Esophagus squamous epithelium (tissue), 5 donors: Measurements from ENCODE around the gene MRPS9. TPM values are rescaled to one million over a fixed set of nuclear protein-coding genes. Genes with fewer than 3 reads are reported as not detected.

Experiments used
- DNase-seq: peaks from one replicate; lab custom pipeline; 2025; lab: John Stamatoyannopoulos, UW
- H3K27ac ChIP-seq, 4 donors: fragments of 200-600 bp; sonication (generic); one replicate each; pipeline ENCODE4 v1.5.1; 2016 to 2019; ENCODE audit warnings: mild to moderate bottlenecking in 1 of 4
- H3K27me3 ChIP-seq, 4 donors: fragments of 200-600 bp; sonication (generic); 1 replicate in 3 of 4; 2 replicates in 1 of 4; pipeline versions ENCODE4 v1.5.1 to v1.6.0; 2017 to 2021; ENCODE audit warnings: antibody characterized with exemption in 1 of 4
- H3K36me3 ChIP-seq, 3 donors: fragments of 200-600 bp; sonication (generic); one replicate each; pipeline ENCODE4 v1.5.1; 2016 to 2019
- H3K4me1 ChIP-seq, 3 donors: fragments of 200-600 bp; sonication (generic); one replicate each; pipeline ENCODE4 v1.5.1; 2017 to 2019
- H3K4me3 ChIP-seq, 4 donors: fragments of 200-600 bp; sonication (generic); 1 replicate in 3 of 4; 2 replicates in 1 of 4; pipeline ENCODE4 v1.5.1; 2016 to 2019; ENCODE audit warnings: mild to moderate bottlenecking in 2 of 4, moderate library complexity in 1 of 4
- H3K9me3 ChIP-seq, 3 donors: fragments of 200-600 bp; sonication (generic); one replicate each; pipeline ENCODE4 v1.5.1; 2016 to 2019
- POLR2A ChIP-seq, 4 donors: fragments of 450-650 bp; IDR thresholded peaks; one replicate each; pipeline ENCODE4 v1.6.1; 2017; ENCODE audit warnings: antibody characterized with exemption in 4 of 4, mild to moderate bottlenecking in 4 of 4, moderate library complexity in 3 of 4
- whole genome bisulfite sequencing, 2 donors: methylation state at CpG; one replicate each; pipeline ENCODE4 v1.1.5; 2018; 5-methylcytosine and 5-hydroxymethylcytosine counted together
- intact Hi-C: fragments of 100-400 bp; cut with DNase I; formaldehyde crosslinking; loops from one replicate; pipeline ENCODE4 v1.15.0; 2022
- total RNA-seq, 4 donors: library from RNA; depleted of rRNA; stranded (reverse); fragments of >200 nt; gene quantifications; one replicate each; pipeline ENCODE4 v1.1.0, GENCODE V29; 2016
- TF ChIP-seq, protein P1 (sequence below), 6 experiments: fragments of 450-650 bp in 4 of 6; fragments of 200-600 bp in 2 of 6; sonication (generic) in 2 of 6; IDR thresholded peaks; one replicate each; pipeline ENCODE4 v1.5.1; 2016 to 2019; ENCODE audit warnings: antibody characterized with exemption in 6 of 6, mild to moderate bottlenecking in 4 of 6, moderate library complexity in 4 of 6
- donor health status: DM: yes; HTN: yes; CAD: no.

Gene MRPS9
- total RNA-seq, 4 donors from 2014 or later: 14.1 to 20.5 (median 18.8) TPM

DNA sequence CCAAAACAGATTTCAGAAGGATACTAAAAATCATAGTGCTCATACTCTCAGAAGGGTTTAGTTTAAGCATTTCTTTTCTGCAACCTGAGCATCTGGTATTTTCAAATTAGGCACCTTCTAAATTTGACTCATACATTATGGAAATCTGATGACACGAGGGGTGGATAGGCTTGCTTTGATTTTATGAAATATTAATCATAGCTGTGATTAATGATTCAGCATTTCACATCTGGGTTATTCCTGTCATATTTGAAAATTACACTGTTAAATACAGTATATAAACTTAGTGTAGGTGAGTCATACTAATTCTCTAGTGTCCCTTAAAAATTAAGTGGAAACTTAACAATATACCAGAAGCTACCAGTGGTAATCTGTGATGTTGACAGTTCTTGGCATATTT, 47.7 kb downstream of the MRPS9 start:
- no peak for DNase-seq
- intact Hi-C loops: no loop called here
- Histone ChIP-seq H3K4me1 (no peaks in the 10 kb centered on the region), H3K27ac (no peak overlapping the region), H3K27me3 (no peaks in the 10 kb centered on the region), H3K9me3 (no peaks in the 10 kb centered on the region), H3K36me3 (peaks cover 0 to 30% (median 0%) of the 10 kb centered on the region in 3 donors), H3K4me3 (no peak overlapping the region)
- no peak for TF ChIP-seq POLR2A (IDR thresholded peaks at IDR 0.05)
- TF ChIP-seq, protein P1, sequence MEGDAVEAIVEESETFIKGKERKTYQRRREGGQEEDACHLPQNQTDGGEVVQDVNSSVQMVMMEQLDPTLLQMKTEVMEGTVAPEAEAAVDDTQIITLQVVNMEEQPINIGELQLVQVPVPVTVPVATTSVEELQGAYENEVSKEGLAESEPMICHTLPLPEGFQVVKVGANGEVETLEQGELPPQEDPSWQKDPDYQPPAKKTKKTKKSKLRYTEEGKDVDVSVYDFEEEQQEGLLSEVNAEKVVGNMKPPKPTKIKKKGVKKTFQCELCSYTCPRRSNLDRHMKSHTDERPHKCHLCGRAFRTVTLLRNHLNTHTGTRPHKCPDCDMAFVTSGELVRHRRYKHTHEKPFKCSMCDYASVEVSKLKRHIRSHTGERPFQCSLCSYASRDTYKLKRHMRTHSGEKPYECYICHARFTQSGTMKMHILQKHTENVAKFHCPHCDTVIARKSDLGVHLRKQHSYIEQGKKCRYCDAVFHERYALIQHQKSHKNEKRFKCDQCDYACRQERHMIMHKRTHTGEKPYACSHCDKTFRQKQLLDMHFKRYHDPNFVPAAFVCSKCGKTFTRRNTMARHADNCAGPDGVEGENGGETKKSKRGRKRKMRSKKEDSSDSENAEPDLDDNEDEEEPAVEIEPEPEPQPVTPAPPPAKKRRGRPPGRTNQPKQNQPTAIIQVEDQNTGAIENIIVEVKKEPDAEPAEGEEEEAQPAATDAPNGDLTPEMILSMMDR (IDR thresholded peaks at IDR 0.05): no peak
- WGBS, 2 donors: 34 to 50% methylated on average over 1 of the region's 1 CpG

DNA sequence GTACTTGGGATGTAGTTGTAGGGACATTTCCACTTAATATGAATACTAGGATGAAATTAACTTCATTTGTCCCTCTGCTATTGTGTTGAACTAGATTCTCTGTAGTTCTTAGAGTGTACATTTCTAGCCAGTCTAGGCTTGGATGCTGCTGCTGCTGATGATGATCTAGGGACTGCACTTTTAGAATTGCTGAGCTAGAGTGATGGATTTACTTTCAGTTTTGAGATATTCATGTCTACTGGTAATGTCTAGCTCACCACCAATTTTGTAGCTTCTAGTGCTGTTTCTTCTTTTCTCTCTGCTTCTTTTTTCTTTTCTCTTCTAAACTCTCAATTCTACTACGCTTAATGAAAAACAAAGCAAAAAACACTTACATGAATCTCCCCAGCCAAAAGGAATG, 49.4 kb downstream of the MRPS9 start:
- no peak overlapping the region for H3K27ac ChIP-seq
- 50 to 94% methylated on average over 1 of the region's 1 CpG for WGBS, 2 donors
- intact Hi-C loops: no loop called here

DNA sequence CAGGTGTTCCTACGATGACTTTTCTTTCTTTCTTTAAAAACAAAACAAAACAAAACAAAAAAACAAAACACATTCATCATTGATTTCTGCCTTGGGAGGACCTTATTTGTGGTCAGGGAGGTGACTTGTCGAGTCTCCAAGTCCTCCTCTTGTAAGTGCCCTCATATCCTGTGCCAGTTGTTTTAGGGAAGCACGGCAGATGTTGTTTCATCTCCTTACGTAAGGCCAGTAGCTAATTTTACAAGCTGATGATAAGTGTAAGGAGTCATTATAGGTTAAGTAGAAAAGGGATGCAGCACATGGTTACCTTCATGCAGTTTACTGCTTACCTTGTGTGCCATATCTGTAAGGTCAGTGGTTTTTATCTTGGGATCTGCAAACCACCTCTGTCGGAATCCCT, 52.2 kb downstream of the MRPS9 start:
- no peaks in the 10 kb centered on the region for H3K4me1 ChIP-seq
- no peak overlapping the region for H3K4me3 ChIP-seq
- no peak overlapping the region for H3K27ac ChIP-seq
- TF ChIP-seq, protein P1 (IDR thresholded peaks at IDR 0.05): no peak
- TF ChIP-seq POLR2A (IDR thresholded peaks at IDR 0.05): no peak
- 81 to 88% methylated on average over 5 of the region's 5 CpGs for WGBS, 2 donors
- intact Hi-C loops: no loop called here
- H3K36me3 ChIP-seq: peaks cover 0 to 46% (median 12%) of the 10 kb centered on the region in 3 donors
- no peaks in the 10 kb centered on the region for H3K9me3 ChIP-seq
- DNase-seq: no peak
- H3K27me3 ChIP-seq: no peaks in the 10 kb centered on the region

More for the DNA sequence above, 49.4 kb downstream of the MRPS9 start:
- no peaks in the 10 kb centered on the region for H3K9me3 ChIP-seq
- H3K4me1 ChIP-seq: no peaks in the 10 kb centered on the region
- H3K4me3 ChIP-seq: no peak overlapping the region
- DNase-seq: no peak
- peaks cover 0 to 23% (median 0%) of the 10 kb centered on the region in 3 donors for H3K36me3 ChIP-seq
- TF ChIP-seq, protein P1 (IDR thresholded peaks at IDR 0.05): no peak
- H3K27me3 ChIP-seq: no peaks in the 10 kb centered on the region

DNA sequence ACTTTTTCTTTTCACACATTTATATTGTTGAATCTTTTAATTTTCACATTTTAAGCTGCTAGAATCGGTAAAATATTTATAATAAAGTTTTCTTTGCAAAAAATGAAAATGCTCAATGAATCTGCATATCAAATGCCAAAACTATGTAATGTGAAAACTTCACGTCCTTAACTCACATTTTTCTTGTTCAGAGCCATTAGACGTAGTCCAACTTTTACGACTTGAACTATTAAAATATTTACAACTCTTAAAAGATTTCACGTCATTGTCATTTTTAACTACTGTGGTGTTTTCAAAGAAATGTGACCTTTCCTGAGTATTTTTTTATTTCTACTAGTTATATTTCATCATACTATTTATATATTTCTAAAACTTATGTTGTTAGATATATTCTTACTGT, 54.9 kb downstream of the MRPS9 start:
- no peak overlapping the region for H3K27ac ChIP-seq

DNA sequence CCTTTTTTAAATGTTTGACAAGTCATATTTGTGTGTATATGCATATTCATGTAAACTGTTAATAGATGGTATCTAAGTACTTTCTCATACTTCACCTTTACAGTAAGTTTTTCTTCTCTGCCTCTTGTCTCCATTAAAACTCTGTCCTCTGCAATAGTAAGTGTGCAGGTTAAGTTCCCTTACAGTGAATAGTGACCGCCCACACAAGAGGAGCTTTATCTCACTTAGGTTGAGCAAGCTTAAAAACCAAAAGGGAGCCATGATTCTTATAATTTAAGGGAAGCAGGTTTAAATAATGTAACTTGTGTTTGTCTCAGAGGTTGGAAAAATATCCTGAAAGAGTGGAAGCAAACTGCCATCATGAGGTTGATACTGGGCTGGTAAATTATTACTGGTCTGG, 61.3 kb downstream of the MRPS9 start:
- WGBS, 2 donors: 92 to 100% methylated on average over 1 of the region's 1 CpG
- Histone ChIP-seq H3K4me1 (no peaks in the 10 kb centered on the region), H3K9me3 (no peaks in the 10 kb centered on the region), H3K27me3 (no peaks in the 10 kb centered on the region), H3K36me3 (peaks cover 0 to 78% (median 16%) of the 10 kb centered on the region in 3 donors), H3K27ac (no peak overlapping the region), H3K4me3 (no peak overlapping the region)
- DNase-seq: no peak
- no peak for TF ChIP-seq POLR2A (IDR thresholded peaks at IDR 0.05)
- TF ChIP-seq, protein P1 (IDR thresholded peaks at IDR 0.05): no peak
- intact Hi-C loops: no loop called here

More for the DNA sequence above, 54.9 kb downstream of the MRPS9 start:
- H3K27me3 ChIP-seq: no peaks in the 10 kb centered on the region
- TF ChIP-seq POLR2A (IDR thresholded peaks at IDR 0.05): no peak
- TF ChIP-seq, protein P1 (IDR thresholded peaks at IDR 0.05): no peak
- no peaks in the 10 kb centered on the region for H3K4me1 ChIP-seq
- intact Hi-C loops: no loop called here
- H3K4me3 ChIP-seq: no peak overlapping the region
- no peaks in the 10 kb centered on the region for H3K9me3 ChIP-seq
- H3K36me3 ChIP-seq: peaks cover 0 to 69% (median 14%) of the 10 kb centered on the region in 3 donors
- WGBS, 2 donors: 79 to 88% methylated on average over 5 of the region's 5 CpGs
- DNase-seq: no peak
